ENCODE measurements around the gene KRTAP20-4. TPM values are rescaled to one million over a fixed set of nuclear protein-coding genes. Genes with fewer than 3 reads are reported as not detected.

The KRTAP20-4 gene
- total RNA-seq, 1 donor from 2014 or later = not detected

GRCh38 chr21:30638686-30639085 is 18.3 kb downstream of the KRTAP20-4 start:
- H3K27ac Mint-ChIP-seq = no peak overlapping the region

GRCh38 chr21:30642564-30642963 is 22.1 kb downstream of the KRTAP20-4 start, which contains the start of gene KRTAP20-3:
TSS of gene KRTAP20-3 (plus strand) at chr21:30642864.
- no peak for DNase-seq
- H3K9me3 Mint-ChIP-seq = peaks cover 9% of the 10 kb centered on the region
- no peak within 1 kb of the TSS for H3K27ac Mint-ChIP-seq
- H3K27me3 Mint-ChIP-seq = no peaks in the 10 kb centered on the region
- H3K36me3 Mint-ChIP-seq (ENCODE audit: low read depth) = no peaks in the 10 kb centered on the region
- no peaks in the 10 kb centered on the region for H3K4me1 Mint-ChIP-seq
- no peak for ATAC-seq (ENCODE audit: low read depth)
- no peak within 1 kb of the TSS for H3K4me3 Mint-ChIP-seq
- intact Hi-C loops (cut with micrococcal nuclease) = no loop called here
- CTCF ChIA-PET = no interaction called here
- TF ChIP-seq CTCF (IDR thresholded peaks at IDR 0.05) = no peak
- POLR2A ChIA-PET = no interaction called here

More at GRCh38 chr21:30638686-30639085, 18.3 kb downstream of the KRTAP20-4 start:
- no peaks in the 10 kb centered on the region for H3K36me3 Mint-ChIP-seq (ENCODE audit: low read depth)
- ChIA-PET CTCF (no interaction called here), POLR2A (no interaction called here)
- H3K9me3 Mint-ChIP-seq = peaks cover 5% of the 10 kb centered on the region
- ATAC-seq (ENCODE audit: low read depth) (no peak), DNase-seq (no peak)
- no peak for TF ChIP-seq CTCF (IDR thresholded peaks at IDR 0.05)
- no peaks in the 10 kb centered on the region for H3K4me1 Mint-ChIP-seq
- H3K4me3 Mint-ChIP-seq = no peak overlapping the region
- intact Hi-C loops (cut with micrococcal nuclease) = no loop called here
- no peaks in the 10 kb centered on the region for H3K27me3 Mint-ChIP-seq

- TF ChIP-seq CTCF (IDR thresholded peaks at IDR 0.05) = no peak
- H3K36me3 Mint-ChIP-seq (ENCODE audit: low read depth) = no peaks in the 10 kb centered on the region
- CTCF ChIA-PET = no interaction called here
These were observed 26.5 kb downstream of the KRTAP20-4 start for GRCh38 chr21:30646904-30647414.

GRCh38 chr21:30652891-30653290 is 32.5 kb downstream of the KRTAP20-4 start:
- H3K27me3 Mint-ChIP-seq = no peaks in the 10 kb centered on the region
- intact Hi-C loops (cut with micrococcal nuclease) = no loop called here
- ChIA-PET CTCF (no interaction called here), POLR2A (no interaction called here)
- ATAC-seq (ENCODE audit: low read depth) = no peak
- H3K27ac Mint-ChIP-seq = no peak overlapping the region
- no peak for DNase-seq
- TF ChIP-seq CTCF (IDR thresholded peaks at IDR 0.05) = no peak
- H3K9me3 Mint-ChIP-seq = peaks cover 6% of the 10 kb centered on the region
- H3K4me1 Mint-ChIP-seq = no peaks in the 10 kb centered on the region
- H3K36me3 Mint-ChIP-seq (ENCODE audit: low read depth) = no peaks in the 10 kb centered on the region
- no peak overlapping the region for H3K4me3 Mint-ChIP-seq

More at GRCh38 chr21:30646904-30647414, 26.5 kb downstream of the KRTAP20-4 start:
- H3K4me1 Mint-ChIP-seq = no peaks in the 10 kb centered on the region
- DNase-seq (no peak), ATAC-seq (ENCODE audit: low read depth) (no peak)
- H3K4me3 Mint-ChIP-seq = no peak overlapping the region
- peaks cover 9% of the 10 kb centered on the region for H3K9me3 Mint-ChIP-seq
- H3K27me3 Mint-ChIP-seq = no peaks in the 10 kb centered on the region
- intact Hi-C loops (cut with micrococcal nuclease) = no loop called here
- POLR2A ChIA-PET = no interaction called here
- H3K27ac Mint-ChIP-seq = no peak overlapping the region

GRCh38 chr21:30668776-30669175 is 48.3 kb downstream of the KRTAP20-4 start:
- no peak overlapping the region for H3K4me3 Mint-ChIP-seq
- DNase-seq = no peak
- H3K27ac Mint-ChIP-seq = no peak overlapping the region
- CTCF ChIA-PET = no interaction called here
- H3K4me1 Mint-ChIP-seq = no peaks in the 10 kb centered on the region
- H3K27me3 Mint-ChIP-seq = no peaks in the 10 kb centered on the region
- intact Hi-C loops (cut with micrococcal nuclease) = no loop called here
- peaks cover 8% of the 10 kb centered on the region for H3K9me3 Mint-ChIP-seq
- H3K36me3 Mint-ChIP-seq (ENCODE audit: low read depth) = no peaks in the 10 kb centered on the region
- POLR2A ChIA-PET = no interaction called here
- ATAC-seq (ENCODE audit: low read depth) = no peak
- TF ChIP-seq CTCF (IDR thresholded peaks at IDR 0.05) = no peak

Other genes starting within 250 kb of the KRTAP20-4 start
- gene KRTAP13-2, start 248.4 kb upstream of the KRTAP20-4 start, total RNA-seq = not detected in 2 replicates
- gene KRTAP13-1, start 224.6 kb upstream of the KRTAP20-4 start, total RNA-seq = not detected in 2 replicates
- not detected in 2 replicates for gene KRTAP13-3, start 194.7 kb upstream of the KRTAP20-4 start, total RNA-seq
- gene KRTAP13-4, start 190.4 kb upstream of the KRTAP20-4 start, total RNA-seq = not detected in 2 replicates
- not detected in 2 replicates for gene KRTAP15-1, start 180.4 kb upstream of the KRTAP20-4 start, total RNA-seq
- not detected in 2 replicates for gene KRTAP19-1, start 140.3 kb upstream of the KRTAP20-4 start, total RNA-seq
- gene KRTAP19-2, start 133.2 kb upstream of the KRTAP20-4 start, total RNA-seq = not detected in 2 replicates
- gene KRTAP19-3, start 128.6 kb upstream of the KRTAP20-4 start, total RNA-seq = not detected in 2 replicates
- gene KRTAP19-4, start 123.5 kb upstream of the KRTAP20-4 start, total RNA-seq = not detected in 2 replicates
- gene KRTAP19-5, start 118.5 kb upstream of the KRTAP20-4 start, total RNA-seq = not detected in 2 replicates
- not detected in 2 replicates for gene KRTAP19-6, start 78.8 kb upstream of the KRTAP20-4 start, total RNA-seq
- gene KRTAP19-7, start 59.3 kb upstream of the KRTAP20-4 start, total RNA-seq = not detected in 2 replicates
- not detected in 2 replicates for gene KRTAP22-2, start 30.2 kb upstream of the KRTAP20-4 start, total RNA-seq
- not detected in 2 replicates for gene KRTAP6-3, start 28.2 kb upstream of the KRTAP20-4 start, total RNA-seq
- not detected in 2 replicates for gene KRTAP6-2, start 21.7 kb upstream of the KRTAP20-4 start, total RNA-seq
- gene KRTAP22-1, start 19.5 kb upstream of the KRTAP20-4 start, total RNA-seq = not detected in 2 replicates
- gene KRTAP6-1, start 6.7 kb upstream of the KRTAP20-4 start, total RNA-seq = not detected in 2 replicates
- gene KRTAP20-1, start 4.2 kb upstream of the KRTAP20-4 start, total RNA-seq = not detected in 2 replicates
- gene KRTAP20-2, start 14.6 kb downstream of the KRTAP20-4 start, total RNA-seq = not detected in 2 replicates
- not detected in 2 replicates for gene KRTAP20-3, start 22.2 kb downstream of the KRTAP20-4 start, total RNA-seq
- gene KRTAP21-3, start 98.2 kb downstream of the KRTAP20-4 start, total RNA-seq = not detected in 2 replicates
- gene KRTAP21-2, start 126.6 kb downstream of the KRTAP20-4 start, total RNA-seq = not detected in 2 replicates
- gene KRTAP21-1, start 134.8 kb downstream of the KRTAP20-4 start, total RNA-seq = not detected in 2 replicates
- gene KRTAP8-1, start 192.6 kb downstream of the KRTAP20-4 start, total RNA-seq = not detected in 2 replicates
- not detected in 2 replicates for gene KRTAP7-1, start 209.1 kb downstream of the KRTAP20-4 start, total RNA-seq

Data from activated B cell treated with CpG ODN at 0.5 μM for 24 hours (primary cell).